ENCODE results near the gene RXRG. TPM values are rescaled to one million over a fixed set of nuclear protein-coding genes. Genes with fewer than 3 reads are reported as not detected.

Gene RXRG
- total and polyA plus RNA-seq, 2 of the 8 experiments (the other 6 are each of a cell fraction or from before 2014, with no cell fraction given), result not detected

DNA sequence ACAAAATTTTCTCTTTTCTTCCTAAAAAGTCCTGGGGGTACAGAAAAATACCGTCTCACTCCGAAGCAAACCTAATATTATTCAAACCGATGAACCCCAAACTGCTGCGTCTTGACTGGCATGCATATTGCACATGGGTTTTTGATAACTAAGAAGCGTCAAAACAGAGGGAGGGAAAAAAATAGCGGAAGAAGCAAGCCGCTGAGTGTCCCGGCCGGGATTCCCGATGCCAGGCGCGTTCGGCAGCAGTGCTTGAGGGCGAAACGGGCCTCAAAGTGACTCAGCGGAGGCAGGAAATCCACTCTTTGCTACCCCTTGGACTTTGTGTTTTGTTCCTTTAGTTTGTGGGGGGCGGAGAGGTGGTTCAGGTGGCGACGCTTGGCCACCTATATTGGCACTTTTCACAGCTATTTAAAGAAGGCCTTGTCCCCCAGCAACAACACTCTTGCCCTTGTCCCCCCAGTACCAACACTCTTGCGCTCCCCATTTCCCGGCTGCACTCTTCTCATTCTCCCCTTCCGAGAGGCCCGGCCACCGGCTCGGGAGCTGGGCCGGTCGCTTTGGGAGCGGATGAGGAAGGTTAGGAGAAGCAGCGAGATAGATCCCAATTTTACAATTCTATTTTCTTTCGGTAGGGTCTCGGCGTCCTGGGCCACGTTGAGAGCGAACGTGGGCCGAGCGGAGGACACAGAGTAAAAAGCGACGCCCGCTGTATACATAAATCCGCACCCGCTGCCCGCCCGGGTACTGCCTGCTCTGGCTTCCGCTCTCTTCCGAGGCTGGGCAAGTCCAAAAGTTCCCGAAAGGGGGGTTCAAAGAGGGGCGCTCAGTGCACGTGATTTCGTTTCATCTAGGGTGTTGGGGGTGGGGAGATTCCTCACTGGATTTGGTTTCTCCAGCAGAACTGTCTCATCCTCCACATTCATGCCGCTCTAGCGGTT, 90.9 kb downstream of the RXRG start (continued):
- TF ChIP-seq RAD21 (IDR thresholded peaks at IDR 0.05 in 1 of 2, conservative IDR thresholded peaks at IDR 0.05 in 1 of 2; ENCODE audit: low read depth in 2 of 2, low read length in 2 of 2) (no peak), CTBP2 (IDR thresholded peaks at IDR 0.05; ENCODE audit: borderline replicate concordance, insufficient read depth, insufficient read length, low read length) (peak; percentile 91), CBX8 (IDR thresholded peaks at IDR 0.05; ENCODE audit: borderline replicate concordance, low read depth, low read length) (peak; percentile 59; the same call in 1 of the 2 replicates), MAFK (IDR thresholded peaks at IDR 0.05; ENCODE audit: low read depth, low read length) (no peak), SUZ12 (IDR thresholded peaks at IDR 0.05; ENCODE audit: low read length) (peak; percentile 83)
